Measurements from ENCODE around the gene CLN6. TPM values are rescaled to one million over a fixed set of nuclear protein-coding genes. Genes with fewer than 3 reads are reported as not detected.

CLN6 gene
- total RNA-seq, 4 donors from 2014 or later: 13.2 to 30.8 (median 24.4) TPM

GRCh38 chr15:68271854-68272471 lies 42.4 kb upstream of the CLN6 start:
- Histone ChIP-seq H3K27ac (peak overlapping the region; percentile 84 to 100 (median 92)), H3K4me3 (peak overlapping the region in 3 of 4 donors; percentile 9 to 44 (median 16)), H3K36me3 (no peaks in the 10 kb centered on the region), H3K9me3 (no peaks in the 10 kb centered on the region), H3K4me1 (peaks cover 25 to 86% (median 40%) of the 10 kb centered on the region in 3 donors), H3K27me3 (no peaks in the 10 kb centered on the region)
- intact Hi-C loops (cut with DNase I): no loop called here
- 21 to 24% methylated on average over 10 to 11 of the region's 11 CpGs for WGBS, 2 donors
- DNase-seq: no peak
- TF ChIP-seq POLR2A (IDR thresholded peaks at IDR 0.05): peak in 1 of 4 donors; percentile 32
- no peak for TF ChIP-seq CTCF (IDR thresholded peaks at IDR 0.05)

GRCh38 chr15:68268405-68268804 lies 38.9 kb upstream of the CLN6 start:
- Histone ChIP-seq H3K27me3 (no peaks in the 10 kb centered on the region), H3K4me3 (no peak overlapping the region), H3K4me1 (peaks cover 19 to 87% (median 23%) of the 10 kb centered on the region in 3 donors), H3K27ac (peak overlapping the region in 3 of 4 donors; percentile 20 to 69 (median 59)), H3K9me3 (no peaks in the 10 kb centered on the region), H3K36me3 (no peaks in the 10 kb centered on the region)
- WGBS, 2 donors: 18 to 26% methylated on average over 3 of the region's 3 CpGs
- no peak for TF ChIP-seq CTCF (IDR thresholded peaks at IDR 0.05)
- no peak for TF ChIP-seq POLR2A (IDR thresholded peaks at IDR 0.05)
- intact Hi-C loops (cut with DNase I): no loop called here
- no peak for DNase-seq

- TF ChIP-seq POLR2A (IDR thresholded peaks at IDR 0.05): no peak
- TF ChIP-seq CTCF (IDR thresholded peaks at IDR 0.05): no peak
- Histone ChIP-seq H3K9me3 (no peaks in the 10 kb centered on the region), H3K27ac (peak overlapping the region; percentile 11 to 86 (median 77)), H3K36me3 (no peaks in the 10 kb centered on the region), H3K4me1 (peaks cover 6 to 59% (median 9%) of the 10 kb centered on the region in 3 donors), H3K27me3 (no peaks in the 10 kb centered on the region), H3K4me3 (no peak overlapping the region)
- 43 to 50% methylated on average over 3 of the region's 3 CpGs for WGBS, 2 donors
- intact Hi-C loops (cut with DNase I): no loop called here
- no peak for DNase-seq
Measured at GRCh38 chr15:68265674-68266073, 36.1 kb upstream of the CLN6 start.

GRCh38 chr15:68265081-68265480 lies 35.6 kb upstream of the CLN6 start:
- Histone ChIP-seq H3K4me1 (peaks cover 6 to 57% (median 9%) of the 10 kb centered on the region in 3 donors), H3K4me3 (no peak overlapping the region), H3K27ac (peak overlapping the region in 3 of 4 donors; percentile 72 to 86 (median 82)), H3K36me3 (no peaks in the 10 kb centered on the region), H3K9me3 (no peaks in the 10 kb centered on the region), H3K27me3 (no peaks in the 10 kb centered on the region)
- 36 to 47% methylated on average over 4 of the region's 4 CpGs for WGBS, 2 donors
- no peak for DNase-seq
- intact Hi-C loops (cut with DNase I): no loop called here
- TF ChIP-seq POLR2A (IDR thresholded peaks at IDR 0.05): no peak
- no peak for TF ChIP-seq CTCF (IDR thresholded peaks at IDR 0.05)

- Histone ChIP-seq H3K9me3 (no peaks in the 10 kb centered on the region), H3K36me3 (no peaks in the 10 kb centered on the region), H3K4me3 (no peak overlapping the region), H3K4me1 (peaks cover 7 to 63% (median 9%) of the 10 kb centered on the region in 3 donors), H3K27ac (peak overlapping the region in 3 of 4 donors; percentile 72 to 86 (median 82)), H3K27me3 (no peaks in the 10 kb centered on the region)
- 41 to 47% methylated on average over 2 of the region's 2 CpGs for WGBS, 2 donors
- no peak for DNase-seq
- TF ChIP-seq CTCF (IDR thresholded peaks at IDR 0.05) (no peak), POLR2A (IDR thresholded peaks at IDR 0.05) (no peak)
- intact Hi-C loops (cut with DNase I): no loop called here
Measured at GRCh38 chr15:68264282-68264681, 34.8 kb upstream of the CLN6 start.

Measured in esophagus squamous epithelium (tissue), 5 donors.